GM21447 (cell line): Measurements from ENCODE around the gene TAF1B.

Source experiments
- ATAC-seq: cut with Tn5 transposase; IDR thresholded peaks from one replicate; pipeline ENCODE4 v1.9.1; 2021; ENCODE audit not compliant: unreplicated experiment

Gene TAF1B

DNA sequence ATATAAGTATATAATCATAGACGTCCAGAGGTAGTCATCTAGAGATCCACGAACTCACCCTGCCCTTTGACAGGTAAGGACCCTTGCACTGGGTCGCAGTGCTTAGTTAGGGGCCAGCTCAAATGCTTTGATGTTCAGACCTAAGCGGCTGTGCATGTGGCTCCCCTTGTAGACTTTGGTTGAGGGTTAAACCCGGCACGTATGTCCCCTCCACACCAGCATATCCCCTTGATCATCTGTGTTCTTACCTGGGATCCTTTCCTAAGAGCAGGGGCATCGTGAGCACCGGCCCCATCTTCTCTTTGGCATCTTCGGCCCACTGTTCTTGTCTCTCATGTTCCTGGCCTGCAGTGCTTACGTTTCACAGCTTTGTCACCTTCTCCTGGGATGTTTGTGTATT, 139.6 kb downstream of the TAF1B start:
- no peak for ATAC-seq

DNA sequence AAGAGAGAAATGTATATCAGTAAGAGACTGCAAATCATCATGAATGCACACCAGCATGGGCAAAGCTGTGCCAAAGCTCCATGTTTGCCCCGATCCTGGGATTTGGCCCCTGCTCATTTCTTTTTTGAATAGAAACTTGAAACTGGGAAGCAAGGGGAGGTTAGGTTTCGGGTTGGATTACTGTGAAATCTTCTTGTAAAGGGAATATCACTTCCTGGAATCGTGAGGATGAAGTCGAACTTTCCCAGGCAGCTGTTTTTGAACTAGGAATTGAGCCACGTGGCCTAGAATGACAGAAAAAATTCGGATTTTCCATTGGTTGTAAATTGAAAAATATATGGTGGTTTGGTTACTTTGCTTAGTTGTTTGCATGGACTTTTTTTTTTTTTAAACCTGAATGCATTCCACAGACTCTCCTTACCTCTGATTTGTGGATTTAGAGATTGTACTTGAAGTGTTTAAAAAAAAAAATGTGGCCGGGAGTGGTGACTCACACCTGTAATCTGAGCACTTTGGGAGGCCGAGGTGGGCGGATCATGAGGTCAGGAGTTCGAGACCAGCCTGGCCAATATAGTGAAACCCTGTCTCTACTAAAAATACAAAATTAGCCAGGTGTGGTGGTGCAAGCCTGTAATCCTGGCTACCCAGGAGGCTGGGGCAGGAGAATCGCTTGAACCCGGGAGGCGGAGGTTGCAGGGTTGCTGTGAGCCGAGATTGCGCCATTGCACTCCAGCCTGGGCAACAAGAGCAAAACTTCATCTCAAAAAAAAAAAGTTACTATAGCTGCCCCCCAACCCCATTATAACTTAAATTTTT, 140.3 kb downstream of the TAF1B start:
- no peak for ATAC-seq
